Measurements from ENCODE around the gene CR1L. TPM values are rescaled to one million over a fixed set of nuclear protein-coding genes. Genes with fewer than 3 reads are reported as not detected.

Gene CR1L
- total and polyA plus RNA-seq, 2 donors (not counting 3 experiments of a cell fraction or from before 2014, with no cell fraction given): not detected

DNA sequence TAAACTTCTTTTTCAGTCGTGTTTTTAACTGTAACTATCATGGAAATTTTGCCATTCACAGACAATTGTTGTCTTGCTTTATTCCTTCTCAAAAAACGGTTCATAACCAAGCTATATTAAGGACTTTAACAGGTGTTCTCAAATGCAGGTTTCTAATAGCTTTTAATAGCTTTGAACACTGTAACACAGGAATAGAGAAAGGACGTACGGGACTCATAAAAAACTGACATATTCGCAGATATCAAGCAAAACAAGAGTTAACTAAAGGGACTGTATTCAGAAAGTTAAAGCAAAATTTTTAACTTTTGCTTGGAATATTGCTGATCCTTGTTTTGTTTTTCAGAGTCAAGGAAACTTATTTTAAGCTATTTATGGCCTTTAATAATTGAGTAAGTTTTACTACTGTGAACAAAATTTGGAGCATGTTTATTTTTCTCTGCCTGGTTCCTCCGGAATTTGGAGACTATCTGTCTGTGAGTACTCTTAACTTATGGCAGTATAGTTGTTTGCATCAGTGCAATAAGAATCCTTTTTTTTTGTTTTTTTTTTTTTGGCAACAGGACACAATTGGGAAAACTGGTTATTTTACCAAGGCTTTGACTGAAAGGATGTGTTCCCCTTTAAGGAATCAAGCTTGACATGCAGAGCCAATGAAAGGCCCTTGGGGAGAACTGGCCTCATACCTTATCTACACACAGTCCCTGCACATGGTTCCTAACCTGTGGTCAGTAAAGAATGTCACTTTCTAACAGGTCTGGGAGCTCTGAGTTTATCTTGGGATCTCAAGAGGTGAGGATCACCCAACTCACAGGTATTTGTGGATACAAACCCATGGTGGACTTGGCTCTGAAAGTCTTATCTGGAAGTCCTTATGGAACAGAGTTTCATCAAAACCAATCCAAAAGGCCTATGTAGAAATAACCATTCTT is 101.2 kb downstream of the CR1L start:
- intact Hi-C loops (cut with micrococcal nuclease): no loop called here
- H2AFZ ChIP-seq (ENCODE audit: low read depth, low read length): no peak overlapping the region

More for the DNA sequence above, 101.2 kb downstream of the CR1L start:
- dilution Hi-C loops (cut with MboI; ENCODE audit: extremely low pct_ligation_motif_present, low sequenced_read_pairs): no loop called here
- Histone ChIP-seq H3K4me2 (ENCODE audit: insufficient read depth, low read length) (no peak overlapping the region), H3K4me1 (ENCODE audit: control insufficient read depth, extremely low read depth, insufficient read depth, low read length) (peaks cover 11% of the 10 kb centered on the region), H3K4me3 (replicated peaks in 1 of 3; ENCODE audit: insufficient read depth in 1 of 3, low read depth in 1 of 3, low read length in 3 of 3) (no peak overlapping the region), H3K27ac (ENCODE audit: insufficient read depth, low read depth, low read length) (no peak overlapping the region), H4K20me1 (replicated peaks; ENCODE audit: control insufficient read depth, extremely low read depth, insufficient read depth, low read length) (no peaks in the 10 kb centered on the region), H3K79me2 (ENCODE audit: control insufficient read depth, insufficient read depth, low read length) (no peaks in the 10 kb centered on the region), H3K9me3 (replicated peaks; ENCODE audit: control insufficient read depth, insufficient read depth, low read length) (no peaks in the 10 kb centered on the region), H3K27me3 (ENCODE audit: control insufficient read depth in 2 of 2, insufficient read depth in 2 of 2, low read length in 2 of 2) (no peaks in the 10 kb centered on the region), H3K9ac (replicated peaks; ENCODE audit: extremely low read depth, insufficient read depth, low read length) (no peak overlapping the region), H3K9me1 (replicated peaks; ENCODE audit: control insufficient read depth, extremely low read depth, insufficient read depth, low read length) (no peaks in the 10 kb centered on the region), H3K36me3 (ENCODE audit: control insufficient read depth in 2 of 2, extremely low read depth in 1 of 2, insufficient read depth in 2 of 2, low read length in 2 of 2) (no peaks in the 10 kb centered on the region)
- FAIRE-seq (no peak), DNase-seq (ENCODE audit: low read depth, low spot score) (no peak)
- ChIA-PET POLR2A (no interaction called here), CTCF (interaction anchor here (0.6 kb wide), 1 partner anchor 30 kb away, joined by 3 read pairs; no protein-coding TSS in a partner anchor)
- no TSS peak for BruUV-seq (replicated peaks)
- no peak for TF ChIP-seq MAX (IDR thresholded peaks at IDR 0.05; ENCODE audit: insufficient read depth, insufficient read length)
- TF ChIP-seq POLR2AphosphoS5 (IDR thresholded peaks at IDR 0.05; ENCODE audit: insufficient read depth, low read depth, low read length): no peak
- TF ChIP-seq GATA2 (IDR thresholded peaks at IDR 0.05; ENCODE audit: insufficient read depth, insufficient read length, low read depth, low read length): no peak
- no peak for TF ChIP-seq EZH2 (IDR thresholded peaks at IDR 0.05; ENCODE audit: borderline replicate concordance, low read depth, low read length, severe bottlenecking)
- TF ChIP-seq, protein P1, sequence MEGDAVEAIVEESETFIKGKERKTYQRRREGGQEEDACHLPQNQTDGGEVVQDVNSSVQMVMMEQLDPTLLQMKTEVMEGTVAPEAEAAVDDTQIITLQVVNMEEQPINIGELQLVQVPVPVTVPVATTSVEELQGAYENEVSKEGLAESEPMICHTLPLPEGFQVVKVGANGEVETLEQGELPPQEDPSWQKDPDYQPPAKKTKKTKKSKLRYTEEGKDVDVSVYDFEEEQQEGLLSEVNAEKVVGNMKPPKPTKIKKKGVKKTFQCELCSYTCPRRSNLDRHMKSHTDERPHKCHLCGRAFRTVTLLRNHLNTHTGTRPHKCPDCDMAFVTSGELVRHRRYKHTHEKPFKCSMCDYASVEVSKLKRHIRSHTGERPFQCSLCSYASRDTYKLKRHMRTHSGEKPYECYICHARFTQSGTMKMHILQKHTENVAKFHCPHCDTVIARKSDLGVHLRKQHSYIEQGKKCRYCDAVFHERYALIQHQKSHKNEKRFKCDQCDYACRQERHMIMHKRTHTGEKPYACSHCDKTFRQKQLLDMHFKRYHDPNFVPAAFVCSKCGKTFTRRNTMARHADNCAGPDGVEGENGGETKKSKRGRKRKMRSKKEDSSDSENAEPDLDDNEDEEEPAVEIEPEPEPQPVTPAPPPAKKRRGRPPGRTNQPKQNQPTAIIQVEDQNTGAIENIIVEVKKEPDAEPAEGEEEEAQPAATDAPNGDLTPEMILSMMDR (IDR thresholded peaks at IDR 0.05; ENCODE audit: extremely low read depth in 1 of 2, insufficient read depth in 1 of 2, low read depth in 1 of 2, low read length in 2 of 2): no peak
- no peak for TF ChIP-seq MYC (IDR thresholded peaks at IDR 0.05; ENCODE audit: low read depth, low read length)
- TF ChIP-seq JUN (IDR thresholded peaks at IDR 0.05; ENCODE audit: borderline replicate concordance, insufficient read depth, insufficient read length, low read depth): no peak
- TF ChIP-seq FOS (IDR thresholded peaks at IDR 0.05; ENCODE audit: borderline replicate concordance, insufficient read depth, low read length): no peak
- no peak for TF ChIP-seq POLR2A (IDR thresholded peaks at IDR 0.05; ENCODE audit: low read depth, low read length)

All from endothelial cell of umbilical vein (primary cell).